Cortex of kidney (tissue), 1 donor: ENCODE data around the gene NAA25.

Source experiments
- DNase-seq: peaks from one replicate; lab custom pipeline; 2025; lab: John Stamatoyannopoulos, UW

The NAA25 gene

DNA sequence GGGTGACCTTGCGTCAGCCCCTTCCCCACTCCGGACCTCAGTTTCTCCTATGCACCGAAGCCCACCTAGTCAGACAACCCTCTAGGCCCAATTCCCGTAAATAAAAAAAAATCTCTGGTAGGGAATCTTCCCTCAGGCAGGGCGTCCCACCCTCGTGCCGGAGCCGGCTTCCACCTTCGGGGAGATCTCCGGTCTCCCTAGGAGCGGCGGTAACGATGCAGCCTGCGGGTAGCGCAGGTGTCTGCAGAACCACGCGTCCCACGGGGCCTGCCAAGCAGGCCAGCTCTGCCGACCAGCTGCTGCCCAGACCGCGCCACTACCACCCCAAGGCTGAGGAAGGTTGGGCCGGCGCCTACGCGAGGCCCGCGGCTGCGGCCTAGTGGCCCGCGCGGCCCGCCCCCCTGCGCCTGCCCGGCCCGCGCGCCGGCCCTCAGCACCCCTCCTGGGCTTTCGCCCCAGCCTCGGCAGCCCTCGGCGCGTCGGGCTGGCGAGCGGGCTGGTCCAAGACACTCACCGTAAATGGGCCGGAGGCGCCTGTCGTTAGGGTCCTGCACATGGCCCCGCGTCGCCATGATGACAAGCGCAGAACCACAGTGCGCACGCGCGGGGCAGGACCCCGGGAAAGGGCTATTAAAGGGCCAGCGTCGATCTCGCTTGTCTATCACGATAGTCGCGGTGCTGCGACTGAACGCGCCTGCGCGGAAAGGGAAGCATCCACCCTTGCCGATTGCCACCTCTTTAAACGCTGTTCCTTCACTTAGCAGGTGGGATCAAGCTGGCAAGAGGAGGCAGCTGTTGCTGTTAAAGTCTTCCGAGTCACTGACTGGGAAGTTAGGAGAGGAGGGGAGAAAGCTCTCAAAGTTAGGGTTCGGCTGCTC is at the start of gene NAA25:
Gene NAA25, minus strand, starts transcription at position 582 of the 878 bp plus-strand sequence. Its CDS starts 10 bp downstream, at position 572.
- DNase-seq: no peak

GRCh38 chr12:112153893-112154219 is 45.3 kb upstream of the NAA25 start:
- DNase-seq: no peak

DNA sequence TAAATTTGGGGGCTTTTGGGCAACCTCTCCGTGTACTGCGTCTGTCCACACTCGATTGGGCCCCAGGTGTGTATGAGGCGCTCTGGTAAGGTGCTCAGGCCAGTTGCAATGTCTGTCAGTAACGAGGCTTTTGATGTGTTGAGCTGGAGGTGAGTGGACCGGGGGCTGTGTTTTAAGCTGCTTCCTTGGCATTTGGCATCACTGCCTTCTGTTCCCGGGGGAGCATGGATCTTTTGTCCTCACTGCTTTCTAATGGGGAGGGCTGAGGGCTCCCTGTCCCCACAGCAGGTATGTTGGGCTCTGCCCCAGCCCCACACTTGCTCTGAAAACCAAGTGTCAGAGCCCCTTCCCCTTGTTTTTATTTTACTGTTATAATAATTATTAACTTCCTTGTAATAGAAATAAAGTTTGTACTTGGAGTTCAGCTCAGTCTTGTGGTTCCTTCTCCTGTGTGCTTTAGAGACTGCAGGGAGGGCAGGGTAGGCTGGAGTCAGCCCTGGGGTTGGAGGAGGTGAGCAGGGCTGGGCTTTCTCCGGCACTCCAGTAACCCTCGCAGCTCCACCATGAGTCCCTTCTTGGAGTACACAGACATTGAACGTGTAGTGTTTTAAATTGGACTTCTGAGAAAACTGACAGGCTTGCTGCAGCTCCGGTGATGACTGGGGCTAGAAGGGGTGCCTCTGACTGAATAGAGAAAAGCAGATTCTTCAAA is 44.8 kb upstream of the NAA25 start:
- DNase-seq: no peak

GRCh38 chr12:112151766-112152541 is 43.4 kb upstream of the NAA25 start:
- no peak for DNase-seq

DNA sequence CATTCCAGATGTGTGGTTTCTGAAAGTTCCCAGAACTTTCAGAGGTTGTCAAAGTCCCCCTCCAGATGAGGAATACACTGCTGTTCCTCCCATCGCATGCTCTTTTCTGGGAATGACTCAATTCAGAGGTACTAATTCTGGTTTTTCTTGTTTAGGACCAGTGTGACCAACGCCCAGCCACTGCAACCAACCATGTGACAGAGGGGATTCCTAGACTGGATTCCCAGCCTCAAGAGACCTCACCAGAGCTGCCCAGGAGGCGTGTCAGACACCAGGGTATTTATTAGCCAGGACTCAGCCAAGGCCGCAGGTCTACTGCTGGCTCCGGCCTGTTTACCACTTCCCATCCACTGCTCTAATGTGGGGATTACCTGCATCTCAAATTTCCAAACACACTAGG is 41.0 kb upstream of the NAA25 start:
- no peak for DNase-seq

- no peak for DNase-seq
Observed at GRCh38 chr12:112148031-112148513, 39.5 kb upstream of the NAA25 start.

DNA sequence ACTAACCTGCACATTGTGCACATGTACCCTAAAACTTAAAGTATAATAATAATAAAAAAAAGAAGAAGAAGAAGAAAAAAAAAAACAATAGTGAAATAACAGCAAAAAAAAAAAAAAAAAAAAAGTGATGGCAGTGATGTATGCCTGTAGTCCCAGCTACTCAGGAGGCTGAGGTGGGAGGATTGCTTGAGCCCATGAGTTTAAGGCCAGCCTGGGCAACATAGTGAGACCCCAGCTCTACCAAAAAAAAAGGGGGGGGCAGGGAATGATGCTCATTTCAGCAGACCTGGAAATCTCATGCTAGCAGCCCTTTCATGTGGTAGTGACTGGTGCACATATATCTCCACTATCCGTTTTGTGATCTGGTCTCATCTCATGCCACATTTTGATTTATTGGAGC is 37.5 kb upstream of the NAA25 start:
- no peak for DNase-seq

- no peak for DNase-seq
Observed at GRCh38 chr12:112140728-112141127, 32.1 kb upstream of the NAA25 start.

DNA sequence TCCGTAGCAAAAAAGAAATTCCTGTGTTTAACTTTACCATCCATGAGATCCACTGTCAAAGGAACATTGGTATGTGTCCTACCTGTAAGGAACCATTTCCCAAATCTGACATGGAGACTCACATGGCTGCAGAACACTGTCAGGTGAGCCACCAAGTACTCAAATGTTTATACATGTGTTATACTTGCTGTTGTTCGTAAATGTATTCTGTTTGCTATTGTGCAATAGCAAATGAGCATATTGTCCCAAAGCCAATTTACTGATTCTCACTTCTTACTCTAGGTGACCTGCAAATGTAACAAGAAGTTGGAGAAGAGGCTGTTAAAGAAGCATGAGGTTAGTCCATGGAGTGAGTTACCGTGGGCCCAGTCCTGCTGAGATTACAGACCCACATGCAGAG is 26.1 kb upstream of the NAA25 start:
- no peak for DNase-seq

DNA sequence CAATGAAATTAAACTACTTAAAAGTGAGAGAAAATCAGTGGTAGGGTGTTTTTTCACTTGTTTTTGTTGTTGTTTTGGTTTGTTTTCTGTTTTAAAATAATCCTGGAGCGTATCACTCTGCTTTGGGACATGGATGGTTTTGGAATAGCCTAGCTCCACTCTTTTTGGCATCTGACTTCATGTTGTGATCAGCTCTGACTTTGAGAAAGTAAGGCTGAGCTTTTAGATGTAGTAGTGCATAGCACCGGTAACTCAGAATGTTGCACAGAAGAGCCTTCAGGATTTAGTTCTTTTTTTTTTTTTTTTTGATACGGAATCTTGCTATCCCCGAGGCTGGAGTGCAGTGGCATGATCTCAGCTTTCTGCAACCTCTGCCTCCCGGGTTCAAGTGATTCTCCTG is 24.8 kb upstream of the NAA25 start:
- DNase-seq: no peak

GRCh38 chr12:112131686-112132085 is 23.1 kb upstream of the NAA25 start:
- DNase-seq: no peak

GRCh38 chr12:112130441-112130998 is 21.9 kb upstream of the NAA25 start:
- DNase-seq: no peak

GRCh38 chr12:112126911-112127310 is 18.3 kb upstream of the NAA25 start:
- no peak for DNase-seq

DNA sequence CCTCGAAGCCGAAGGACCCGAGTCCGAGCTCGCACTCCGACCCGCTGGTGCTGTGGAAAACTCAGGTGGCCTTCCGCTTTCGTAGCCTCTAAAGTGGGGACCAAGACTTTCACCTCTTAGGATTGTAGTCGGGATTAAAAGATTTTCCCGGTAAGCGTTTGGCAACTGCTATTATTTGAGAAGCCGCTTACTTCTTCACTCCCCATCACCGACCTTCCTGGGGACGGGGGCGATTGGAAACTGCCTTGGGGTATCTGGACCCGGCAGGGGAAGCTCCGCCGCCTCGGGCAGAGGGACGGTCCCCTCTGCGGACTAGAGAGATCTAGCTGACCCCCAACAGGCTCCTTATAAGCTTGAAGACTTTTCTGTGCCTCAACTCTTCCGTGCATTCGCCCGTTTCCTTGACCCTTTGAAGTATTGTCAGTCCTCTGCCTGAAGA is 17.4 kb upstream of the NAA25 start:
- DNase-seq: no peak

- peak; percentile 33 for DNase-seq
Observed at GRCh38 chr12:112125250-112125999, 16.8 kb upstream of the NAA25 start, which contains the start of gene TRAFD1. TRAFD1 (plus strand) TSS chr12:112125560; CDS start chr12:112130523, 4,963 bp downstream.

GRCh38 chr12:112124918-112125249 is 16.3 kb upstream of the NAA25 start:
- DNase-seq: no peak

DNA sequence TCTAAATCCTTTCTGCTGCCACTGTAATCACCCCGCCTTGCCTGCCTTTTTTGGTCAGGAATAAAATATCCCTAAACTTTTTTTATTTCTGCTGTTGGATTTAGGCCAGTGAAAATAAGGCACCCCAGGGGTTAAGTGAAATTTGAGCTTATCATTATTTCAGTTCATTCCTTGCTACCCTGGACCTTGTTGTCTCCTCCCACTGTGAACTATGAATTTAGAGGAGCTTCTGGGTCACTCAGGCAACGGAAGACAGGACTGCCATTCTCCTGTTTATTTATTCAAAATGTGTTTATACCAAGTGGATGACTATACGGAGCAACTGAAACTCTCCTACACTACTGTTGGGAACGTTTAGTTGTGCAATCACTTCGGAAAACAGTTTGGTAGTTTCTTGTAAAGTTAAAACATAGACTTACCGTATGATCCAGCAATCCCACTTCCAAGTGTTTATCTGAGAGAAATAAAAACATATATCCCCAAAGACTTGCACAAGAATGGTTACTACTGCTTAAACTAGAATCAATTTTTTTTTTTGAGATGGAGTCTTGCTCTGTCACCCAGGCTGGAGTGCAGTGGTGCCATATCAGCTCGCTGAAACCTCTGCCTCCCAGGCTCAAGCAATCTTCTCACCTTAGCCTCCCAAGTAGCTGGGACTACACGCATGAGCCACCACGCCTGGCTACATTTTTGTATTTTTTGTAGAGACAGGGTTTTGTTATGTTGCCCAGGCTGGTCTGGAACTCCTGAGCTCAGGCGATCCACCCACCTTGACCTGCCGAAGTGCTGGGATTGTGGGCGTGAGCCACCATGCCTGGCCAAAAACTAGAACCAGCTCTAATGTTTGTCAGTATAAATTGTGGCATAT is 14.5 kb upstream of the NAA25 start:
- no peak for DNase-seq

- no peak for DNase-seq
Observed at GRCh38 chr12:112121780-112122565, 13.4 kb upstream of the NAA25 start.

- DNase-seq: no peak
Observed at GRCh38 chr12:112117685-112118084, 9.1 kb upstream of the NAA25 start.
